ENCODE measurements around the gene BRD7.

BRD7 gene

DNA sequence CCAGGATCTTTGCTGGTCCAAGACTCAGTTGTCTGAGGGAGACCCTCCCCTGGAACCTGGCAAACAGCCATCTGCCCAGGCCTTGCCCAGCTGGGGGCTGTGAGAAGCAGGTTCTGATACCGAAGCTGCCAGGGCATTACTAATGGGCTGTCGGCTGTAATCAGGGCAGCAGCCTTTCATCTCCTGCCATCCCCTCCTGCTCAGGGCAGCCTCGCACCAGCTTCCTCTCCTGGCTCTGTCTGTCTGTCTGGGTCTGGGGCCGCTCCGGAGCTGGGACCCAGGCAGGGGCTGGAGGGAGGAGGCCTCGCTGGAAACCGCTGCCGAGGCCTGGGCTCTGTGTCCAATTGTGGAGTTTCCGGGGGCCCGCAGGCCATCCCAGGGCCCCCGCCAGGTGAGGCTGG is 21.6 kb upstream of the BRD7 start:
- DNase-seq (ENCODE audit: low spot score) = no peak
- no peak for FAIRE-seq

DNA sequence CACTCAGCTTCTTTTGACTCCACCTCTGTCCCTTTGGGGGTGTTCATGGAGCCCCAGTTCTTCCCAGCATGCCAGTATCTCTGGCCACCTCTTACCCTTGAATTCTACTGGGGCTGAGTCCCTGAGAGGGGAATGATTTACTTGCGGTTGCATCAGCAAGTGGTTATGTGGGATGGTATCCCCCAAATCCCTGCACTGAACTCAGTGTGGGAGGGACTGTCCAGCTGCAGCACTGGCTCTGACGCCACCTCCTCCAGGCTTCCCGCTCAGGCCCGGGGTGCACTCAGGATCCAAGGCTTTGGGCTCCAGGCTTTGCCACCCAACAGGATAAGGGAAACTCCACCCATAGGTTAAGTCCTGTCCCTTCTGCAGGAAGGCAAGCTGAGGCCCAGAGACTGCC is 21.1 kb upstream of the BRD7 start:
- FAIRE-seq (no peak), DNase-seq (ENCODE audit: low spot score) (no peak)

DNA sequence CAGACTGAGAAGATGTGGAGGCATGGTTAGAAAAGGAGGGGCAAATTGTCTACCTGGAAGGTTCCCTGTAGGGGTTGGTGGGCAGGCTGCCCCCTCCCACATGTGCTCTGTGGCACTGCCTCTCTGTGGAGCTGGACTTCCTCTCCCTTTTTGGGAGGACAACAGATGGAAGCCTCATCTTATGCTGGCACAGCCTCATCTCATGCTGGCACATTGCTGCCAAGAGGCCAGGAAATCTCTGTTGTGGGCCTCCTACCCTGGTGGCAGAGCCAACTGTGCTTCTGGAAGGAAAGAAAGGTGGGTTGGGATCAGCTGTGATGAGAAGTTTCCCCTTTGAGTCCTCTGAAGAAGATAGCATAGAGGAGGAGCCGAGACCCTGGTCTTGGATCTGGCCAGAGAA is 19.7 kb upstream of the BRD7 start:
- FAIRE-seq = no peak
- DNase-seq (ENCODE audit: low spot score) = no peak

DNA sequence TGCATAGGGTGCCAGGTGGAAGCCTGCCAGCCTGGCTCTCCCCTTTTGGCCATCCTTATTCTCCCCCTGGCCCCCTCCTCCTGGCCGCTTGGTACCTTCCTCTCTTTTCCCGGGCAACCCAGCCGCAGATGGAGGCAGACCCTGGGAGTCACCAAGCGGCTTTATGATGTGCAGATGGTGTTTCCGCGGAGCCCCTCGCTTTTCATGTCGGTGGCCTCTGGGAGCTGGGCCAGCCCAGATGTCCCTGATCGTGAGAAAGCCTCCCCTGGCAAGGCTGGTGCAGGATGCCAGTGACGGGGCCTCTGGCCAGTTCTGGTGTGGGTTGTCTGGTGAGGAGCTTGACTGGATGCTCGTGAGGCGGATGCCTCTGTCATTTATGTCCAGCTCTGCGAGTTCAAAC is 18.0 kb upstream of the BRD7 start:
- FAIRE-seq (no peak), DNase-seq (ENCODE audit: low spot score) (no peak)

DNA sequence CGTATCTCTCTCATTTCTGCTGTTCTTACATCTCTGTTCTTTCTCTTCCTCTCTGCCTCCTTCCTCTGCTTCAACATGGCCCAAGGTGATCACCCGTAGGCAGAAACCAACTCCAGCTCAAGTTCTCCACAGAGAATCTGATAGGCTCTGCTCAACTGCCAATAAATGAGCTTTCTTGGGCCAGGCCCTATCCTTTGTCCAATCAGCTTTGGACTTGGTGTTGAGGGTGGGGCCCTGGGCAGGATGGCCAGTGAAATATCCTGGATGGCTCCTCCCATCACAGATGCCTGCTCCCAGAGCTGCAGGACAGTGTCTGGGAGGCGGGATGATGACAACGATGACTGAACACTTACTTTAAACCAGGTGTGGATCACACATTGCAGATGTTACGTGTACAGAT is 17.4 kb upstream of the BRD7 start:
- no peak for FAIRE-seq
- no peak for DNase-seq (ENCODE audit: low spot score)

DNA sequence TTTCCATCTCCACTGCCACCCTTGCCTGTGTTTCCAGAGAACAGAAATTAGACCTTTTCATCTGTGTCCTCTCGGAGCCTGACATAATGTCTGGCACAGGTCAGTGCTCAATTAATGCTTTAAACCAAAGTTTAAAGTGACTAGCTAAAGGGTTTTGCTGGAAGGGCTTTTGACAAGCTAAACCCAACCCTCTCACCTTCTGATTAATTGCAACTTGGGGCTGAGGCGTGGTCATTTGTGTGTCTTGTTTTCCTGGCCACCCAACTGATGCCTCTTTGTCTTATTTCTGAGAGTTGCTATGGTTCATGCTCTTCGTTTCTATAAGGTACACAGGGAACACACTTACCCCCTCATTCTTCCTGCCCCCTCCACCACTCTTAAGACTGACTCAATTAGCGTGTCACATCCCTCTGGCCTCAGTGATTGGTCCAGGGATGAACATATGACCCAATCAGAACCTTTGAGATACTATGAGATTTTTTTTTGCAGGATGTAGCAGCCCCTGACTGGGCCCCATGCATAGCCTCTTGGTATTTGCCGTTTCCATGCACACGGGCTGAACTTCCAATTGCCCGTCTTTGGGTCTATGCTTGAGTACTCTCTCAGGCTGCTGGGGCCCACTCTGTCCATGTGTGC is 15.8 kb upstream of the BRD7 start:
- FAIRE-seq = no peak
- no peak for DNase-seq (ENCODE audit: low spot score)

DNA sequence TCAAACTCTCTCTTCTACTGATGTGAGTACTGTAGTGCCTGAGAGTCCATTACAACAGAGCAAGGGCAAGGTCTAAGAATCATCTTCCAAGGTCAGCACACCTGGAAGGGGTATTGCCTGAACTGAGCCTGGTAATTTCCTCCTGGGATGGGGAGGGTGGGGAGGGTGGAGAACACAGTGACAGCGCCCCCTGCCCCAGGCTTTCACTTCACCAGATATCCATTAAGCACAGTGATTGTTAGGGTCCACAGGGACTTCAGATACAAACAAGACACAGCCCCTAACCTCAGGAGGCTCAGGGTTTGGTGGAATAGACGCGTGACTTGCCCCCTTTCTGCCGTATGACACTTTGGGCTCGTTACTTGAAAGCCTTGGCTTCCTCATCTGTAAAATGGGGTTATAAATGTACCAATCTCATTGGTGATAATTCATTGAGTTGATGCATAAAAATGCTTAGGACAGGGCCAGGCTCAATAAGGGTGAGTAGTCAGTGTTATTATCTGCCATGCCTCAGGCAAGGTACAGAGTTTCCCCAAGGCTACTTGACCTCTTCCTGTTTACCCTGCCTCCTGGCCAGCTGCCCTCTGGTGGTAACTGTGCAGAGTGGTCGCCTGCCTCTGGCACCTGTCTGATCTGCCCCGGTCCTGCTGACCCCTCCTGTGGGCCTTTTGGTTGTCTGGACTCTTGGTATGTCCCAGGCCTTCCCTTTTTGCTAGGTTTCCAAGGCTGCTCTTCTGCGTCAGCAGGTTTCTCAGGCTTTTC is 13.1 kb upstream of the BRD7 start:
- FAIRE-seq (no peak), DNase-seq (ENCODE audit: low spot score) (no peak)

DNA sequence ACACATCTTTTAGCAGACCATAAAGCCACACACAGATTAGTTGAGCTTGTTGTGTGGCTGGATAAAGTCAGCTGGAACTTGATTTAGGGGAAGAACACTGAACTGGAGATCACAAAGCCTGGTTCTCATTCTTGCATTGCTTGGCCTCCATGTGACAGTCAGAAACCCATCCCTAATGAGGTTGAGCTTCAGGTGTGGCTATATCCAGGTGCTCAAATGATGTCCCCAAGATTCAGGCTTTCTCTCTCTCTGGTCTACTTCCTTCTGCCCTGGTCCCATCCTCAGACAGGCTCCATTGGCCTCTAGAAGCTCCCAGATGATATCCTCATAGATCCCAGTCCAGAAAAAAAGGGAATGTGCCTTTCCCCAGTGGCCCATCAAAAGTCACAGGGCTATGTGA is 9.6 kb upstream of the BRD7 start:
- DNase-seq (ENCODE audit: low spot score) = no peak
- FAIRE-seq = no peak

DNA sequence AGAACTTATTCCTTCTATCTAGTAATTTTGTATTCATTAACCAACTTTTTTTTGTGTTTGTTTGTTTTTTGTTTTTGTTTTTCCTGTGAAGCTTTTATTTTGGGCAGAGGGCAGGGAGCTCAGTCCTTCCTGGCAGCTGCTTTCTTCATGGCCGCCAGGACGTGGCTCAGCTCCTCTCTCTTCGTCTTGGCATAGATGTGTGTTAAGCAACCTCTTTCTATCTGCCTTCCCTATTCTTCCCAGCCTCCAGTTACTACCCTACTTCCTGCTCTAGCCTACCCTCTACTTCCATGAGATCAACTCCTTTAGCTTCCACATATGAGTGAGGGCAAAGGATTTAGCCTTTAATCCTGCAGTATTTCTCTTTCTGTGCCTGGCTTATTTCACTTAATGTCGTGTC is 8.2 kb upstream of the BRD7 start:
- no peak for FAIRE-seq

DNA sequence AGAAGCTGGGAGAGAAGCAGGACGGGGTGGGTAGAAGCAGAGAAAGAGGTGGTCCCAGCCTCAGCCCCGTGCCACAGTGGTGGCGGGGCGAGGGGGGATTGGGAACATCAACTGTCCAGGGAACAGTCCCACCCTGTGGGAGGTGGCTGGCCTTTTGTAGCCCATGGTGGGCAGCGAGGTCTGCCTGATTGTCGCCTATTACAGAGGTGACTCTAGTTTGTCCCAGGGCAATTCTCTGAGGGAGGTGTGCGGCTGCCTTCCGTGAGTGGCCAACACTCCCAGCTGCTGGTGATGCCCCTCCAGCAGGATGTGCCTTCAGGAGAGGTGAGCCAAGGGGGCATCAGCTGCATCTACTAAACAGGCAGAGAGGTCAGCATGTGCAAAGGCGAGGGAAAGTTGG is 5.0 kb upstream of the BRD7 start:
- DNase-seq (ENCODE audit: low spot score) (no peak), FAIRE-seq (no peak)

More for the DNA sequence above, 8.2 kb upstream of the BRD7 start:
- no peak for DNase-seq (ENCODE audit: low spot score)

DNA sequence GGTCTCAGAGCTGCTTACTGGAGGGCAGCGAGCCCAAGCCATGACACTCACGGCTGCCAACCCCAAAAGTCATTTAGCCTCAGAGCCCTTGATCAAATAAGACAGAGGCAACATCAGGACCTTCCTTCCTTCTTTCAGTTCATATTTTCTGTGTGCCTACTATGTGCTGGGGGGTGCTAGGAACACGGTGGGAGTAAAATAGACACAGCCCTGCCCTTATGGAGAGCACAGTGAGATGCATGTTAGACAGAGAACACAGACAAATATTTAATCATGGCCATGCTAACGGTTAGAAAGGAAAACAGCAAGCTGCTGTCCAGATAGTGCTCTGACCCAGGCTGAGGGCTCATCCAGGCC is 4.5 kb upstream of the BRD7 start:
- DNase-seq (ENCODE audit: low spot score) (no peak), FAIRE-seq (no peak)

DNA sequence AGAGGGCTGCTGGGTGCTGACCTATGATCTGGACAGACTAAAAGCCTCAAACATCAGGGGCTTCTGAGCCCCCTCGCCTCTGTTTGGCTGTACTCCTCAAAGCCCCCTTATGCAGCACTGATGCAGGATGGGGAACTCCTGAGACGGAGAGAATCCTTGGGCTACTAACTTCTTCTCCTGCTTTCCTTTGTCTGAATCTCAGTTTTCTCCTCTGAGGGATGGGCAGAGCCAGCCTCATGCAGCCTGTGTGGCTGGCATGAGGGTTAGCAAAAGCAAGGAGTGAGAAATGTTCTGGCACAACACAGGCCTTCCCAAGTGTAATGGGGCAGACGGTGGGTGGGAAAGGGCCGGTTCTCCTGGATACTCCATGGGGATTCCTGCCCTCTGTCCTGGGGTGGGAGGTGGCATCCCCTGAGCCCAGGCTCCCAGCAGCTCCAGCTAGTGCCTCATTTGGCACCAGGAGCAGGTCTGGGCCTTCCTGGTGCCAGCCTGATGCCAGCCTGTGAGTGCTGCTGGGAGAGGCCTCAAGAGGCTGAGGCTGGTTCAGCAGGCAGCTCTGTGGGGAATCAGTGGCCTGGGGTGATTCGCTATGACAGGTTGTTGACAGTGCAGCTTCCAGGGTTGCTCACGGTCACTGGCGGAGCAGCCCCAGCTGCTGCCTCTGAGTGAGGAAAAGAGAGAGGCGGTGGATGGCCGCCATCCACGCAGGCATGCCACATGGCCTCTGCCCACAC is 4.0 kb upstream of the BRD7 start:
- no peak for FAIRE-seq

DNA sequence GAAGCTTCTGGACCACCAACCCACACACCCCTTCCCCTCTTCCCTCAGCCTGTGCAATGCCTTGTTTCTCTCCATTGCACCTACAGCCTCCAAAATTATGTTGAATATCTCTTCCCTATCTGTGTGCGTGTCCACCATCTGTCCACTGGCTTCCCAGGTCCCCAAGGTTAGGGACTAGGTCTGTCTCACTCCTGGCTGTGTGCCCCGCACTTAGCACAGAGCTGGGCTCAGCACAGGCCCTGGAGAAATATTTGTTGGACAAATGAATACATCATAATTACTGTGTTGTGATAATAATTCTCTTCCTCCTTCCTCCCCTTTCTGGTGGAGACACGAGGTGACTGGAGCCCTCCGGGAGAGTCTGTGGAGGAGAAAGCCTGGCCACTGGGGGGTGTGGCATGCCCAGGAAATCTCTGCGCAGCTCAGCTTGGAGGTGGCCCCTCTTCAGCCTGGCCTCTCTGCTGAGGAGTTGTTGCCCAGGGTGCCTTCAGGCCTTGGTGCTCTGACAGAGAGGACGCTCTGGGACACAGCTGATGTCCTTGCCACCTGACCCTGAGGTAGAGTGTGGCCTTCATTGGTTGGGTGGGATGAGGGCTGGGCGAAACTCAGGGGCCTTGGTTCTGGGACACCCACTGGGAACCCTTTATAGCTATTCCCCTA is 3.3 kb upstream of the BRD7 start:
- FAIRE-seq (no peak), DNase-seq (ENCODE audit: low spot score) (no peak)

More for the DNA sequence above, 4.0 kb upstream of the BRD7 start:
- no peak for DNase-seq (ENCODE audit: low spot score)

DNA sequence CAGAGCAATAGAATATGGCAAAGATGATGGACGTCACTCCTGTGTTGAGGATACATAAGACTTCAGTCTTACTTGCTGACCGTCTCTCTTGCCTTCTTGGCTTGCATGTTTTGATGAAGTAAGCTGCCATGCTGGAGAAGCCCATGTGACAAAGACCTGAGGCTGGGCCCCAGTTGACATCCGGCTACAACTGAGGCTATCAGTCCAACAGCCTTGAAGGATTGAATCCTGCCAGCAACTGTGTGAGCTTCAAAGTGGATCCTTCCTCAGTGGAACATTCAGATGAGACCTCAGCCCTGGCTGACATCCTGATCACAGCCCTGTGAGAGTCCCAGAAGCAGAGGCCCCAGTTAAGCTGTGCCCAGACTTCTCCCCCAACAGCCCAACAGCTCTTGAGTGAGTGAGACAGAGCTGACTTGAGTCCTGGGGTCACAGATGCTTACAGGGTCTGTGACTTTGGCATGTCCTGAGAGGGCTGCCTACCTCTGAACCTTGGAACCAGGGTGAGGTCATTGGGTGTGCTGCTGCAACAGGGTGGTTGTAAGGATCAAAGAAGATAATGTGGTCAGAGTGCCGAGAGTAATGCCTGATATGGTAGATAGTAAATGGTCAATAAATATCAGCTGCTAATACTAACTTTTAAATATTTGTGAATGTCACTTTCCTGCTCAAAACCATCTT is 2.4 kb upstream of the BRD7 start:
- no peak for FAIRE-seq
- no peak for DNase-seq (ENCODE audit: low spot score)

DNA sequence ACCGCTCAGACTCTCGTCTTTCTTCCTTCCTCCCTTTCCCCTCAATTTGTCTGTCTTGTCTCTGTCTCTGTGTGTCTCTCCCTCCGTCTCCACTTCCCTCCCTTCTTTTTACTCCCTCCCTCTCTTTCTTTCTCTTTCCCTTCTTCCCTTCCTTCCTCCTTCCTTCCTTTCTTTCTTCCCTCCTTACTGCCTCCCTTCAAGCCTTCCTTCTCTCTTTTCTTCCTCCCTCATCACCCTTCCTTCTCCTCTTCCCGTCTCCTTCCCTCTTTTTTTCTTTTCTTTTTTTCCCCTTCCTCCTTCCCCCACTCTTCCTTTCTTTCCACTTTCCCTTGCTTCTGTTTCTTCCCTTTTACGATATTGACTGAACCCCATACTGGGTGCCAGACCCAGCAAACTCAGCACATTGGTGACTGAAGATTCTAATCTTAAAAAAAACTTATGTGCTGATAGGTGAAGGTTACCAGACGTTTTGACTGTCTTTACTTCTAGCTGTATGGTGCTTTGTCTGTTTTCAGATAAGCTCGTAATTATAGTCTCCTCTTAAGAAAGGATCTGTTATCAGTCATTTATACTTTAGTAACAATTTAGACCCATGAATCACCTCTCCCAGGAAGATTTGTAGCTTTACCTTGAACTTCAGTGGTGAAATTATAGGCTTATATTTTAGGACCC is 481 bp upstream of the BRD7 start:
- DNase-seq (ENCODE audit: low spot score) = no peak
- no peak for FAIRE-seq

DNA sequence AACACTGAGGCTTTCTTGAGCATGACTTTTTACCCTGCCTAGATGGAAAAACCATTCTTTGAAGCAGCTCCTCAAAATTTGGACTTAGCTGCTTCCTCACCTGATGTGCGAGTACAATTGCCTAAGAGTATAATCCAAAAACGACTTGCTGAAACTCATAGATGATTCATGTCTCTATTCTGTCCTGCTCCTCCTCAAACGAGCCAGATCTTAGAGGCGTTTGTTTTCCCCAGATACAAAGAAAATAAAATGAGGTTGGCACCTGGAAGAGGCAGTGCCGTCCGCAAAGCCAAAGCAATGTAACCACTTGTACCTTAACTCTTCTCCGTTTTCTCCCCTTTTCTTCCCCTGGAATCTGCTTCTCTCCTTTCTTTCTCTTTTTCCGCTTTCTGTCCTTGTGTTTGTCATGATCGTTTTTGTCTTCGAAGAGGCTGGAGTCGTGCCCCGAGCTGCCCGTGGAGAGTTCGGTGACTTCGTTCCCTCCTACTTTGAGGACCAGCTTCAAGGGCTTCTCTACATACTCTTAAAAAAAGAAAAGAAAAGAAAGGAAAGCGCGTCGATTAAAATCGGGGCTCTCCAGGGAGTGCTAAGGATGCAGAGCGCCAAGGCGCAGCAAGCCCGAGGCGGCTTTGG is 895 bp downstream of the BRD7 start:
- no peak for FAIRE-seq
- DNase-seq (ENCODE audit: low spot score) = no peak

DNA sequence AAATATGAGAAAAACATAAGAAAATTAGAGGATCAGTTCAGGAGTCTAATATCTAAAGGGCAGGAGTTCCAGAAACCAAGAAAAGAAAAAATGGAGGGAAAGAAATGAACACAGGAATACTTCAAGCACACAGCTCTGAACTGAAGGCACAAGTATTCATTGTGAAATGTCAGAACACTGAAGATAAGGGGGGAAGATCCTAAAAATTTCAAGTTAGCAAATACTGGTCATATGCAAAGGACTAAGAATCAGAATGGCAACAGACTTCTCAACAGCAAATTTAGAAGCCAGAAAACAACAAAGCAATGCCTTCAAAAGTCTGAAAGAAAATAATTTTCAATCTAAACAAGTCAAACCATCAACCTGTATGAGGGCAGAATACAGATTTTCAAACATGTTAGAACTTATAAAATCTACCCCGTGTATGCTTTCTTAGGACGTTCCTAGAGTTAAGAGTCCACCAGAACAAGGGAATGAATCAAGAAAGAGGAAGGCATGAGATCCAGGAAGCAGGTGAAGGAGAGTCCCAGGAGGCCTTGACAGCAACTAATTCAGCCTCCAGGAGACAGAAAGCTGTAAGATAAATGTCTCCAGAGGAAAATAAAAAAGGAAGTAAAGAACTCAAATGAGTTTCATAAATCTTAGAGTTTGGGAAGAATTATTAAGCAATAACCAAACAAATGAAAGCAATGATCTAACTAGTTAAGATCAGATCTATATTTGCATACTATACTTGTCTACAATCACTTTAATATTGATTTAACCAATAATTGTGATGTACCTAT is 2.8 kb downstream of the BRD7 start:
- no peak for DNase-seq (ENCODE audit: low spot score)
- no peak for FAIRE-seq

DNA sequence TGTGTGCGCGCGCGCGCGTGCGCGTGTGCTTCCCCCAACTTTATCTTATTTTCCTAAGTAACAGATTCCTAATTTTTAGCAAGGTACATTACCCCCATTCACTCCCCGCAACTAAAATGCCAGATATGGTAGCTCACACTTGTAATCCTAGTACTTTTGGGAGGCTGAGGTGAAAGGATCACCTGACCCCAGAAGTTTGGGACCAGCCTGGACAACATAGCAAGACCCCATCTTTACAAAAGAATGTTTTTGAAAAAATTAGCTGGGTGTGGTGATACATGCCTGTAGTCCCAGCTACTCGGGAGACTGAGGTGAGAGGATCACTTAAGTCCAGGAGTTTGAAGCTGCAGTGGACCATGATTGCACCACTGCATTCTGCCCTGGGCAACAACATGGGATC is 5.1 kb downstream of the BRD7 start:
- no peak for DNase-seq (ENCODE audit: low spot score)
- FAIRE-seq = no peak

DNA sequence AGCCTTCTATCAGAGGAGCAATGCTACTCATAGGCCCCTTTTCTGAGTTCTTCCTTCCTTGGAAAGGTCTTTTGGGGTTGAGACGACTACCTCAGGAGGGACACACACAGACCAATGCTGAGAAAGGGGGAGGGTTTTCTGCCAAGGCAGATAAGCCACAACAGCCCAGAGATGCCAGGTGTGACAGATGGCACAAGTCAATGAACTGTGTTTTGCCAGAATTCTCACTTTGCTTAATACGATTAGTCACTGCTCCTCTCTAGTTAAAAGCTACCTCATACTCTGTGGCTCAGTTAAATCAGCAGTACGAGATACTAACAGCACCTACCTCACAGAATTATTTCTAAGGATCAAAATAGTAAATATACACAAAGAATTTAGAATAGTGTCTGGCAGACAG is 8.0 kb downstream of the BRD7 start:
- DNase-seq (ENCODE audit: low spot score) = no peak
- no peak for FAIRE-seq

Measured in urothelium cell line (cell line).